ENCODE measurements around the gene LRRC75A.

The LRRC75A gene

GRCh38 chr17:16479264-16479663 is 12.7 kb downstream of the LRRC75A start:
- H3K79me2 ChIP-seq (ENCODE audit: insufficient read depth, low read length): no peaks in the 10 kb centered on the region
- no peak for TF ChIP-seq EZH2 (IDR thresholded peaks at IDR 0.05; ENCODE audit: borderline replicate concordance, low read length)
- no peak for TF ChIP-seq CTCF (IDR thresholded peaks at IDR 0.05; ENCODE audit: low read length)
- H3K4me1 ChIP-seq (ENCODE audit: insufficient read depth, low read length, severe bottlenecking): no peaks in the 10 kb centered on the region

GRCh38 chr17:16478649-16479048 is 13.3 kb downstream of the LRRC75A start:
- H3F3A ChIP-seq (ENCODE audit: insufficient read depth, low read length): no peaks in the 10 kb centered on the region
- H4K20me1 ChIP-seq (ENCODE audit: insufficient read depth, low read length): no peaks in the 10 kb centered on the region
- no peak overlapping the region for H3K9ac ChIP-seq (ENCODE audit: low read length)
- H3K4me1 ChIP-seq (ENCODE audit: insufficient read depth, low read length, severe bottlenecking): no peaks in the 10 kb centered on the region
- no peaks in the 10 kb centered on the region for H3K36me3 ChIP-seq (ENCODE audit: insufficient read depth, low read length)
- no peak overlapping the region for H3K27ac ChIP-seq (ENCODE audit: low read depth, low read length, poor library complexity, severe bottlenecking)
- H3K4me3 ChIP-seq (ENCODE audit: low read depth, low read length, poor library complexity, severe bottlenecking): no peak overlapping the region
- no peaks in the 10 kb centered on the region for H3K9me3 ChIP-seq (ENCODE audit: low read length)
- no peaks in the 10 kb centered on the region for H3K9me2 ChIP-seq (ENCODE audit: low read depth, low read length)
- H3K79me2 ChIP-seq (ENCODE audit: insufficient read depth, low read length): no peaks in the 10 kb centered on the region
- H2AFZ ChIP-seq (ENCODE audit: low read length): no peak overlapping the region
- peaks cover 5% of the 10 kb centered on the region; the same call in 1 of the 2 replicates for H3K27me3 ChIP-seq (ENCODE audit: insufficient read depth, low read length)
- TF ChIP-seq CTCF (IDR thresholded peaks at IDR 0.05; ENCODE audit: low read length) (no peak), EZH2 (IDR thresholded peaks at IDR 0.05; ENCODE audit: borderline replicate concordance, low read length) (no peak)
- no peak overlapping the region for H3K4me2 ChIP-seq (ENCODE audit: low read length)

More at GRCh38 chr17:16479264-16479663, 12.7 kb downstream of the LRRC75A start:
- H3K9me2 ChIP-seq (ENCODE audit: low read depth, low read length): no peaks in the 10 kb centered on the region
- no peaks in the 10 kb centered on the region for H3K9me3 ChIP-seq (ENCODE audit: low read length)
- H3K27ac ChIP-seq (ENCODE audit: low read depth, low read length, poor library complexity, severe bottlenecking): no peak overlapping the region
- no peak overlapping the region for H3K4me2 ChIP-seq (ENCODE audit: low read length)
- no peak overlapping the region for H3K9ac ChIP-seq (ENCODE audit: low read length)
- H2AFZ ChIP-seq (ENCODE audit: low read length): no peak overlapping the region
- no peaks in the 10 kb centered on the region for H3K36me3 ChIP-seq (ENCODE audit: insufficient read depth, low read length)
- H3K4me3 ChIP-seq (ENCODE audit: low read depth, low read length, poor library complexity, severe bottlenecking): no peak overlapping the region
- H3F3A ChIP-seq (ENCODE audit: insufficient read depth, low read length): no peaks in the 10 kb centered on the region
- H4K20me1 ChIP-seq (ENCODE audit: insufficient read depth, low read length): no peaks in the 10 kb centered on the region
- H3K27me3 ChIP-seq (ENCODE audit: insufficient read depth, low read length): peaks cover 5% of the 10 kb centered on the region; the same call in 1 of the 2 replicates

- H3K9me2 ChIP-seq (ENCODE audit: low read depth, low read length): no peaks in the 10 kb centered on the region
- H3K27me3 ChIP-seq (ENCODE audit: insufficient read depth, low read length): no peaks in the 10 kb centered on the region; the same call in 1 of the 2 replicates
- H3K36me3 ChIP-seq (ENCODE audit: insufficient read depth, low read length): no peaks in the 10 kb centered on the region
- H2AFZ ChIP-seq (ENCODE audit: low read length): no peak overlapping the region
- no peak overlapping the region for H3K4me2 ChIP-seq (ENCODE audit: low read length)
- no peaks in the 10 kb centered on the region for H4K20me1 ChIP-seq (ENCODE audit: insufficient read depth, low read length)
- no peak overlapping the region for H3K4me3 ChIP-seq (ENCODE audit: low read depth, low read length, poor library complexity, severe bottlenecking)
- no peaks in the 10 kb centered on the region for H3F3A ChIP-seq (ENCODE audit: insufficient read depth, low read length)
- no peaks in the 10 kb centered on the region for H3K79me2 ChIP-seq (ENCODE audit: insufficient read depth, low read length)
- no peaks in the 10 kb centered on the region for H3K9me3 ChIP-seq (ENCODE audit: low read length)
- H3K4me1 ChIP-seq (ENCODE audit: insufficient read depth, low read length, severe bottlenecking): no peaks in the 10 kb centered on the region
- no peak for TF ChIP-seq EZH2 (IDR thresholded peaks at IDR 0.05; ENCODE audit: borderline replicate concordance, low read length)
- TF ChIP-seq CTCF (IDR thresholded peaks at IDR 0.05; ENCODE audit: low read length): no peak
- no peak overlapping the region for H3K9ac ChIP-seq (ENCODE audit: low read length)
- H3K27ac ChIP-seq (ENCODE audit: low read depth, low read length, poor library complexity, severe bottlenecking): no peak overlapping the region
Measured at GRCh38 chr17:16477666-16478065, 14.3 kb downstream of the LRRC75A start.
